Forelimb muscle (tissue), 1 donor: ENCODE results near the gene UBIAD1. TPM values are rescaled to one million over a fixed set of nuclear protein-coding genes. Genes with fewer than 3 reads are reported as not detected.
"Not testable (repeated sequence)": the region's sequence is repeated elsewhere in the genome, so short reads cannot be mapped to it uniquely, and the experiment has no call there.

ENCODE experiments used
- DNase-seq: peaks from one replicate; pipeline ENCODE4 v3.0.0-alpha.2; 2013; ENCODE audit warnings: low read depth
- polyA plus RNA-seq: library from polyadenylated mRNA; unstranded; fragments of 120-200 nt; gene quantifications from one replicate; pipeline ENCODE4 v1.2.1, GENCODE V29; 2013; ENCODE audit not compliant: insufficient read length

The UBIAD1 gene
- polyA plus RNA-seq, 1 donor = 13.9 TPM

DNA sequence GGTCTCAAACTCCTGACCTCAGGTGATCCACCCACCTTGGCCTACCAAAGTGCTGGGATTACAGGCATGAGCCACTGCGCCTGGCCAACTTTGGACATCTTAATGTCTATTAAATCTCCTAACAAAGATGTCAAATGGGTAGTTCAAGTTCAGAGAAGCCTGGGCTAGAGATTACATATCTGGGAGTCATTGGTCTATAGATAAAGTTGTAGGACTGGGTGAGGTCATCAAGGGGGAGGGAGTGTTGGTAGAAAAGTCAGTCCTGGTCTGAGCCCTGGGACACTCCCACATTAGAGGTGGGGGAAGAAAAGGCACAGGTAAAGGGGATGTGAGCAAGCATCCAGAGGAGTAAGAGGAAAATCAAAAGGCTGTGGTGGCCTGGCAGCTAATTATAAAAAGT lies 6.6 kb downstream of the UBIAD1 start:
- no peak for DNase-seq

DNA sequence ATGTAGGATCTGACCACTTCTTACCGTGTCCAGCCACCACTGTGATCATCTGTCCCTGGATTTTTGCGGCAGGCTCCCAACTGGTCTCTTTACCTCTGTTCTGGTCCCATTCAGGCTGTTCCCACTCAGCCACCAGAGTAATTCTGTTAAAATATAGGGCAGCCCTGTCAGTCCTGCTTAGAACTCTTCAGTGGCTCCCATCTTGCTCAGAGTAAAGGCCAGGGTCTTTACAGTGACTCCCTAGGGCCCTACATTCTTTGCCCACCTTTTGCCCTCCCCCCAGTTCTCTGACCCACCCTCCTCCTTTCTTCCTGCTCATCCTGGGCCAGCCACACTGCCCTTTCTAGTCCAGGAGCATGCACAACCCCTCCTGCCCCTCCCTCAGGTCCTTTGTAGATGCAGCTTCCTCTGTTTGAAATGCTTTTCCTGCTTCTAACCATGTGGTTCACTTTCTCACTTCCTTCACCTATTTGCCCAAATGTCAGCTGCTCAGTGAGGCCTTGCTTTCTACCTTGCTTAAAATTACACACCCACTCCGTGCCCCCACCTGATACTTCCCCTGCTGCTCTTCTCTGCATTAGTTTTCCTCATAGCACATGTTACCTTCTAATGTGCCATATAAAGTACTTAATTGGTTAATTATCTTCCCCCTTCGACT lies 7.8 kb downstream of the UBIAD1 start:
- no peak for DNase-seq

DNA sequence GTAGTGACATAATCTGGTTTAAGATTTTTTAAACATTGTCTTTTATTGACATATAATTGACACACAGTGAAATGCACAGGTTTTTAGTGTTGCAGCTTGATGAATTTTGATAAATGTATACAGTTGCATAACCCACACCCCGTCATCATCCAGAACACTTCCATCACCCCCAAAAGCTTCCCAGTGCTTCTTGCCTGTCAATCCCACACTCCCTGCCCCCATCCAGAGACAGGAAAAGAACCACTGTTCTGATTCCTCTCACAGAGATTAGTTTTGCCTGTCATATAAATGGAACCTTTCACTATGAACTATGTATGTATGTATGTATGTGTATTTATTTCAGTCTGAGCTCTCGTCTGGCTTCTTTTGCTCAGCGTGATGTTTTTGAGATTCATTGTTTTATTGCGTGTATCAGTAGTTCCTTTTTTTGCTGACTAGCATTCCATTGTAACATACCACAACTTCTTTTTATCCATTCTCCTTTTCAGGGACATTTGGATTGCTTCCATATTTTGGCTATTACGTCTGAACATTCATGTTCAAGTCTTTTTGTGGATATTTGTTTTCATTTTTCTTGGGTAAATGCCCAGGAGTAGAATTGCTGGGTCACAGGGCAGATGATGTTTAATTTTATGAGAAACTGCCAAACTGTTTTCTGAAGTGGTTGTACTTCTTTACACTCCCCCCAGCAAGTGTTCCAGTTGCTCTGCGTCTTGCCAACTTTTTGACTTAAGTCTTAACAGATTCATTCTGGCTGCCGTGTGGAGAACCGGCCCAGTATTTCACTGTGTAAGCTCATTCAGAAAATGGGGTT lies 8.7 kb downstream of the UBIAD1 start:
- no peak for DNase-seq

DNA sequence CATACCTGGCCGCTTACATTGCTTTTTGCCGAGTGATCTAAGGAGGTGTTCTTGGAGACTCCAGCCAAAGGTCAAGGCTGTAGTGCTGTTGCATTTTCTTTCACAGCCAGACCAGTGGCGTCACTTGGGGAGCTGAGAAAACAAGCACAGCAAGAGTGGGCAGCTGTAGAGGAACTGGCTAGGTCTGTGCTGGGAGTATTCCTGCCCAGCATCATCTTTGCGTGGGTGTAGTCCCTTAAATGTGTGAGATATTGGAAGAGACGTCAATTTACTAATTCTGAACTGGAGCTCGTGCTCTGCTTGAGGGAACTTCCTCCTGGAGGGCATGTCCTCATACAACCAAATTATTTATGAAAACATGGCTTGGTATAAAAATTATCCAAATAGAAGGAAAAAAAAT lies 10.2 kb downstream of the UBIAD1 start:
- no peak for DNase-seq

DNA sequence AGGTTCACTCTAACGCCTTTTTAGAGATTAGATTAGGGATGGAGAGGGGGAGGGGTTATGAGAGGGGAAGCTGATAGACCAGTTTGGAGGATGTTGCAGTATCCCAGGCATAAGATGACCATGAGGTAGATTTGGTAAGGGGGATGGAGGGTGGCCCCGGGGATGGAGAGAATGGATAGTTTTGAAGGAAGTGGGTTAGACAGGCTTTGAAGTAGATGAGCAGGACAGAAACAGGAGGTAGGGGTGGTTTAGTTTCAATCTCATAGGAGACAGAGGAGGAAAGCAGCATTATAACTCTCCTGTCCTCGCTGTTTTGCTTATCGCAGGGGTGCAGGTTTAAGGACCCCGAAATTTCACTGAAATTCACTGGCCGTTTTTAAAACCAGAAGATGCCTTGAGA lies 11.8 kb downstream of the UBIAD1 start:
- no peak for DNase-seq

DNA sequence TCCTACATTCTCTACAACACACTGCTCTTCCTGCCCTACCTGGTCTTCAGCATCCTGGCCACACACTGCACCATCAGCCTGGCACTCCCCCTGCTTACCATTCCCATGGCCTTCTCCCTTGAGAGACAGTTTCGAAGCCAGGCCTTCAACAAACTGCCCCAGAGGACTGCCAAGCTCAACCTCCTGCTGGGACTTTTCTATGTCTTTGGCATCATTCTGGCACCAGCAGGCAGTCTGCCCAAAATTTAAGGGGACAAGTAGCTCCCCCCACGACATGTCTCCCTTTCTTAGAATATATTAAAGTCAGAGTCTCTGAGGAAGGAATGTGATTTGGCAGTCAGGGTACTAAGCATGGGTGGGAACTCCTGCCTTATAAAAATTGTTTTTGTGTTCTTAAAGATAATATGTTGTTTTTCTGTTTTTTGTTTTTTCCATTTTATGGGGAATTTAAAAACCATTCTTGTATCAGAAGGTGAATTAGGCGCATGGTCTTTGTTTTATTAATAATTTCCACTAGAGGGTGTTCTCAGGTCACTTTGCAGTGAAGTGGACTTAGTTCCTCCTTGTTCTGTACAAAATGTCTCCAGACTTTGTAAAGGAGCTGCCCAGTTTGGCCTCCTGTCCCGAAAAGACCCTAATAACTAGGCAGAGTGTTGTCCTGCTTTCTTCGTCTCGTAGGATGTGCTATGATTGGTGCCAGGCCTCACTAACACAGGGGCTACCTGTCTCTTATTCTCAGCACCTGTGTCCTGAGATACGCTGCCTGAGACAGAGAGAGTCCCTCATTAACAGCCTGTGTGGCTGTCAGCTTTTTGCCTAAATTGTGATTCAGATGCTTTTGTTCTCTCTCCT lies 13.1 kb downstream of the UBIAD1 start:
- no peak for DNase-seq

DNA sequence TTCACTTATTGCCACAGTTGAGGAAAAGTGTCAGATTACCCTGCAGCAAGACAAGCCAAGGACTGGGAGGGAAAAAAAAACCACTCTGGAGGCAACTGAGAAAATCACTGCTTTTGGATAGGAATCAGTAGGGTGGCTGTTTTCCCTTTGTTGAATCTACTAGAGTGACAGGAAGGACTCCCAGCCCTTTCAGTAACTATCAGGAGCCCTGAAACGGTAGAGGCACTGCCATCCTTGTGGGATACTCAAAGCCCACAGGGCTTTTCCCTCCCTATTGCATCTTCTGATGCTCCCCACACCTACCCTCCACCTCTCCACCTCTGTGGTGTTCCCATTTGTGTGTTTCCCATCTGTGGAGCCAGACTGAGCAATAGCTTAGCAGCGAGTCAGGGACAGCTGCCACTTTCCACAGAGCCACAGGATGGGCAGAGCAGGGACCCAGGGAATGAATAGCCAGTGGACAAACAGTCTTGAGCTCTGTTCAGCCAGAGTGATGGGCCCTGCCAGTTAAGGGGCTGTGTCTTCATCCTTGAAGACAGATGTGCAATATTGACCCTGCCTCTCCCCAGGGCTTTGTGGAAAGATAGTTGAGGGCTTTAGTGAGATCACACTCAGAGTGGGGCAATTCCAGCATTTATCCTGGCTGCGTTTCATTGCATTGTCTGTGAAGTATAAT lies 13.9 kb downstream of the UBIAD1 start:
- no peak for DNase-seq

- no peak for DNase-seq
These were observed 16.1 kb downstream of the UBIAD1 start for GRCh38 chr1:11289064-11289463.

DNA sequence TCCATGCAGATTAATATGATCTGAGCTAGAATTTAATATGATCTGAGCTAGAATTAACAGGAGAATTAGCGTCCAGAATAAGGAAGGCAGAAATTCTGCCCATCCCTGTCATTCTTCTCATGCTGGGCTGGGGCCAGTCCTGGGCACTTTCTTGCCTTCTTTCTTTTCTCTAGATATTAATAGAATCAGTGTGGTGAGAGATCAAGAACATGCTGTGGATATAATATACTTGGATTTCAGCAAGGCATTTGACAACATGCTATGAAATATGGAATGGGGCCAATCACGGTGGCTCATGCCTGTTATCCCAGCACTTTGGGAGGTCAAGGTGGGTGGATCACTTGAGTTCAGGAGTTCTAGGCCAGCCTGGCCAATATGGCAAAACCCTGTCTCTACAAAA lies 18.1 kb downstream of the UBIAD1 start:
- no peak for DNase-seq

DNA sequence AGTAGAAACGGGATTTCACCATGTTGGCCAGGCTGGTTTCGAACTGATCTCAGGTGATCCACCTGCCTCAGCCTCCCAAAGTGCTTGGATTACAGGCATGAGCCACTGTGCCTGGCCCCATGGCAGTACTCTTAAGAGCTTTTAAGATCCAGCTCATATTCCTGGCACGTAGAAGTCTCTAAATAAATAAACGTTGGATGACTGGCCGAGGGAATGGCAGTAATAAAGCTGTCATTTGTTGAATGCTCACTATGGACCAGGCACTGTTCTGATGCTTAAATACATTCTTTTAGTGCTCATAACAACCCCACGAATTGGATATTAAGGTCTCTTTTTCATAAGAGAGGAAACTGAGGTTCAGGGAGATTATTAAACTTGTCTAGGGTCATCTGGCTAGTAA lies 20.9 kb downstream of the UBIAD1 start:
- DNase-seq = no peak

DNA sequence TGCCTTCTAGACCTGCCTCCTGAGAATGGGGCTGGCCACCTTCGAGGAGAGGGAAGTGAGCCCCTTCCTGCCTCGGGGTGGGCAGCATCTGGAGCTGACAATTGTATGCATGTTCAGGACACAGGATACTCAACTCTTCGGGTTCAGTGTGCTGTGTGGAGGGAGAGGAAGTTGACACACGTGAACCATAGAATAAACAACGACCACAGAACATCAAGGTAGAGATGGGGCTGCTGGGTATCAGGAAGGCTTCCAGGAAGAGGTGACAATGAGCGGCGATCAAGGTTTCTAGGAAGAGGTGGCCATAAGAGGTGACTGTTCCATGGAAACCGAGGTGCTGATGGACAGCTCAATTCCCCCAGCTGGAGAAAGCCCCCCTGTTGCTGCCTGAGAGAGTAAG lies 22.0 kb downstream of the UBIAD1 start:
- no peak for DNase-seq

- DNase-seq = no peak
These were observed 22.9 kb downstream of the UBIAD1 start for GRCh38 chr1:11295905-11296304.

DNA sequence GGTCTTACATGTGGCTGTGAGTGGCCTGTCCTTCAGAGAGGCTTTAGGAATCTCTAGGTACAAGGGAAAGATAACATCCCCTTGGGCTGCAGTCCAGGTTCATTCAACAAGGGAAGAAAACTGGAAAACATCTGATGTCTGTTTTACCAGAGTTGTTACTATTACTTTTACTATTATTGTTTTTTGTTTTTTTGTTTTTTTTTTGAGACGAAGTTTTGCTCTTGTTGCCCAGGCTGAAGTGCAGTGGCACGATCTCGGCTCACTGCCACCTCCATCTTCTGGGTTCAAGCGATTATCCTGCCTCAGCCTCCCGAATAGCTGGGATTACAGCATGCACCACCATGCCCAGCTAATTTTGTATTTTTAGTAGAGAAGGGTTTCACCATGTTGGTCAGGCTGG lies 24.8 kb downstream of the UBIAD1 start:
- DNase-seq = not testable (repeated sequence)

DNA sequence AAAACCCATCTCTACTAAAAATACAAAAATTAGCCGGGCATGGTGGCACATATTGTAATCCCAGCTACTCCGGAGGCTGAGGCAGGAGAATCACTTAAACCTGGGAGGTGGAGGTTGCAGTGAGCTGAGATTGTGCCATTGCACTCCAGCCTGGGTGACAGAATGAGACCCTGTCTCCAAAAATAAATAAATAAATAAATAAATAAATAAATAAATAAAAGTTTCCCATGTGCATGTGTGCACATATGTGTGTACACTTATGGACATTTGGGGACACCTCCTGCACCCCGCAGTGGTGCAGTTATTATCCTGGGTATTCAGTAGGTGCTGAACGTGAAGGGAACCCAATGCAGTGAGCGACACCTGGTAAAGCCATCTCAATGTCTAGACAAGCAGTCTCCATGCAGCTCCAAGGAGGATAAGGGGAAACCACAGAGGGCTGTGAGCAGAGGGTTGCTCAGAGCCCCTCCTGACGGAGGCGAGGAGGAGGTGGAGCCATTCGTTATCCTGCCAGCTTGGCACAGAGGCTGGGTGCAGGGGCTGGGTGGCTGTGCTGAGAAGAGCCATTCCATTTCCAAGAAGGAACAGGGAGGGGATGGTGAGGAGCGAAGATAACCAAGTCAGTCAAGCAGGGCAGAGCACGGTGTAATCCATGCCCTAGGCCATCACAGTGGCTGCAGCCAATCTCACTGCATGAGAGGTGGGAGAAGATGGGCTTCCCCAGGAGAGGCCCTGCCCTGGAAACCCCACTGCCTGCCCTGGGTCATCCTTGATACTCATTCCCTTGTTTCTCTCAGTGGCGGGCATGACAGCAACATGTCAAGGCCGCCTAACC lies 25.6 kb downstream of the UBIAD1 start:
- DNase-seq = no peak

DNA sequence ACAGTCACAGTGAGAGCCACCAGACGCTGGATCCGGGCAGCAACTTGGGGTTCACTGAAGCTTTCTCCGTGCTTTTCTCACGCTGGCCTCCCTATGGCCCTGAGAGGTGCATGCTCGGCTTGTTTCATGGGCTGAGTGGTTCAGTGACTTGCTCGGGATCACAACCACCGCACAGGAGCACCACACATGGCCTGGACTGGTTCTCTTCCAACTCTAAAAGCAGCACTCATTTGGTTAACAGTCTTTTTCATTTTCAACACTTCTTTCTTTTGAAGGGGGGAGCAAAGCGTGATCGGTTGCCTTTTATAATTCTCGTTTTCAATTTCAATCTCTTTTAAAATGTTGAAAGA lies 26.2 kb downstream of the UBIAD1 start:
- no peak for DNase-seq

DNA sequence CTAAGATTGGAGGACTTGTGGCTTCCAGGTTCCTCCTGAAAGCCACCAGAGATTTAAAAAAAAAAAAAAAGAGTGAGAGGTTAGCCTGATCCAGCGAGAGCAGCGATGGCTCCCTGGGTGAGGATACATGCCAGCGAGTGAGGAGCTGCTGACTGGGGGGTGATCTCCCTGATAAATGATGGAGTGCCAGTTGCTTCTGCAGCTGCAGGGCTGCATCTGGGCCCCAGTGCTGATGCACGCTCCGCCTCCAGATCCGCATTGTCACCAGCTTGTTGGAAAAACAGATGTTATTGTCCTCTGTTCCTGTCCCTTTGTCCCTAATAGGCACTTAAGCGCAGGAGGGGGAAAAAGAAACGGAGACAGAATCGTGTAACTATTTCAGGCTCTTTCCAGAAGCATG lies 28.6 kb downstream of the UBIAD1 start:
- DNase-seq = no peak

DNA sequence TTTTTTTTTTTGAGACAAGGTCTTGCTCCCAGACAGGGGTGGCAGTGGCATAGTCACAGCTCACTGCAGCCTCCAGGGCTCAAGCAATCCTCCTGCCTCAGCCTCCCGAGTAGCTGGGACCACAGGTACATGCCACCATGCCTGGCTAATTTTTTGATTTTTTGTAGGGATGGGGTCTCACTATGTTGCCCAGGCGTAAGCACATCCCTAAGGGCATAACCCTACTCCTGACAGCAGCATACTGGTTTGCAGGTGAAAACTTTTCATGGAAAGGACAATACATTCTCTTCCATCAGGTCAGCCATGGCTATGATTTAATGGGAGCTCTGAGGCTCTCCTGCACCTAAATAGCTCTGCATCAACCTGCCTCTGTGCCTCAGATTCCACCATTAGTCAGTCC lies 29.4 kb downstream of the UBIAD1 start:
- DNase-seq = no peak

GRCh38 chr1:11305516-11305915 lies 32.5 kb downstream of the UBIAD1 start:
- not testable (repeated sequence) for DNase-seq

DNA sequence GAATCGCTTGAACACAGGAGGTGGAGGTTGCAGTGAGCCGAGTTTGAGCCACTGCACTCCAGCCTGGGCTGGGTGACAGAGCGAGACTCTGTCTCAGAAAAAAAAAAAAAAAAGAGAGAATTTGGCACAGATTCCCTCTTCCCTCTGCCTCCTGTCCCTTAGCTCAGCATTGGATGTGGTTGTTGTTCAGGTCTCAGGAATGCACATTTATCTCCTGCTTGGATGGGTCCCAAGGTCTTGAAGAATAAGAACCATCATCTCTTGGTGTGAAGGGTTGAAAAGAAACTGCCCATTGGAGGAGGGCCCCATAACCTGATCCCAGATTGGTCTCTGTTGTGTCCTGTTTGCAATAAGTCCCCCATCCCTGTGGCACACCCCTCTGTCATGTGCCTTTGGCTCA lies 34.9 kb downstream of the UBIAD1 start:
- no peak for DNase-seq

DNA sequence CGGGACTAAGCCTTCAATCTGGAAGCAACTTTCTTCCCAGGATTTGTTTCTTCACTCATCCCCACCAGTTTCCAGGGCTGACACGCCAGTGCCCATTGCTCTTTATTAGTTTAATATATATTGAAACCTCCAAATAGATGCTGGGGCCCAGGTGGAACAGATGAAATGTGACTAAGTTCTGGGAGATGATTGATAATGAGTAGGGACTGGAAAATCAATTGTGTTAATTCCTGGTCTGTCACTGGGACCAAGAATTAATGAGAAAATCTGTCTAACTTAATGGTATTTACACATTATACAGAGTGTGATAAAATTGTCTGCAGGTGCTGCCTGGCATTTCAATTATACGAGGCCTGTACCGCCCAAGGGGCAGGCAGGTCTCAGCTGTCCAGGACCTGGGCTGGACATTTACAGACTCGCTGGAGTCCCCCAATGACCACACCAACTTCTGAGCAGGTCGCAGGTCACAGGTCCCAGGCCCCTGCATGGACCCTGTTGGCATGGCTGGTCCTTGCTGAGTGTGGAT lies 35.8 kb downstream of the UBIAD1 start:
- no peak for DNase-seq

GRCh38 chr1:11309385-11309784 lies 36.4 kb downstream of the UBIAD1 start:
- no peak for DNase-seq
